Cardiac fibroblast (primary cell): ENCODE data around the gene PLEKHG1.
A peak's percentile ranks its signal among the peaks of the same experiment; 100 is the strongest.

ENCODE experiments used
- DNase-seq, 2 donors: peaks; one replicate each; pipeline versions ENCODE4 v3.0.0 to v3.0.0-alpha.2; 2010; ENCODE audit warnings: low read depth in 2 of 2
- H3K4me3 ChIP-seq, 2 donors: replicated peaks in 1 of 2; 1 replicate in 1 of 2; 2 replicates in 1 of 2; pipeline ENCODE4 v1.5.1; 2011; ENCODE audit warnings: low read depth in 2 of 2, low read length in 2 of 2, mild to moderate bottlenecking in 2 of 2, moderate library complexity in 1 of 2
- TF ChIP-seq, protein P1 (sequence below): IDR thresholded peaks from one replicate; pipeline ENCODE4 v1.5.1; 2011; ENCODE audit warnings: low read depth, mild to moderate bottlenecking, low read length, inconsistent platforms

Gene PLEKHG1

DNA sequence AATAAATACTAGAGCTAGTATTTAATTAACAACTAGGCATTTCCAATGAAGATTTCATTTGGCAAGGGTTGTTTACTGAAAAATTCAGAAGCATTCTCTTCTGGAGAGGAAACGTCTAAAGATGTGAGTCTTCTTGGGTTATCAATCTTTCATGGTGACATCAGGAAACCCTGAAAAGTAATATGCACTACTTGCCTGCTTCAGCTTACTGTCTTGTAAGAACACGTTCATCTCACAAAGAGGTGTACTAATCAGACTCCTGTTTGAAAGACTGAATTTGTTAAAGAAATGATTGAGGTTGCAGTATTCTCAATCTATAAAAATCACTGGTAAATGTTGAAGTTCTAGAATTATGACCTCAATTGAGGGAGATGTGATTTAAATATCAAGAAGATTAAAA is 16.9 kb downstream of the PLEKHG1 start:
- DNase-seq = no peak
- TF ChIP-seq, protein P1, sequence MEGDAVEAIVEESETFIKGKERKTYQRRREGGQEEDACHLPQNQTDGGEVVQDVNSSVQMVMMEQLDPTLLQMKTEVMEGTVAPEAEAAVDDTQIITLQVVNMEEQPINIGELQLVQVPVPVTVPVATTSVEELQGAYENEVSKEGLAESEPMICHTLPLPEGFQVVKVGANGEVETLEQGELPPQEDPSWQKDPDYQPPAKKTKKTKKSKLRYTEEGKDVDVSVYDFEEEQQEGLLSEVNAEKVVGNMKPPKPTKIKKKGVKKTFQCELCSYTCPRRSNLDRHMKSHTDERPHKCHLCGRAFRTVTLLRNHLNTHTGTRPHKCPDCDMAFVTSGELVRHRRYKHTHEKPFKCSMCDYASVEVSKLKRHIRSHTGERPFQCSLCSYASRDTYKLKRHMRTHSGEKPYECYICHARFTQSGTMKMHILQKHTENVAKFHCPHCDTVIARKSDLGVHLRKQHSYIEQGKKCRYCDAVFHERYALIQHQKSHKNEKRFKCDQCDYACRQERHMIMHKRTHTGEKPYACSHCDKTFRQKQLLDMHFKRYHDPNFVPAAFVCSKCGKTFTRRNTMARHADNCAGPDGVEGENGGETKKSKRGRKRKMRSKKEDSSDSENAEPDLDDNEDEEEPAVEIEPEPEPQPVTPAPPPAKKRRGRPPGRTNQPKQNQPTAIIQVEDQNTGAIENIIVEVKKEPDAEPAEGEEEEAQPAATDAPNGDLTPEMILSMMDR = no peak
- no peak overlapping the region for H3K4me3 ChIP-seq

- no peak overlapping the region for H3K4me3 ChIP-seq
- no peak for DNase-seq
- TF ChIP-seq, protein P1 = no peak
Observed at GRCh38 chr6:150617062-150617461, 17.4 kb downstream of the PLEKHG1 start.

GRCh38 chr6:150617496-150618460 is 18.1 kb downstream of the PLEKHG1 start:
- peak in 1 of 2 donors; percentile 18 for DNase-seq
- TF ChIP-seq, protein P1 = no peak
- no peak overlapping the region for H3K4me3 ChIP-seq

GRCh38 chr6:150619275-150619674 is 19.6 kb downstream of the PLEKHG1 start:
- TF ChIP-seq, protein P1 = no peak
- H3K4me3 ChIP-seq = no peak overlapping the region
- DNase-seq = no peak

DNA sequence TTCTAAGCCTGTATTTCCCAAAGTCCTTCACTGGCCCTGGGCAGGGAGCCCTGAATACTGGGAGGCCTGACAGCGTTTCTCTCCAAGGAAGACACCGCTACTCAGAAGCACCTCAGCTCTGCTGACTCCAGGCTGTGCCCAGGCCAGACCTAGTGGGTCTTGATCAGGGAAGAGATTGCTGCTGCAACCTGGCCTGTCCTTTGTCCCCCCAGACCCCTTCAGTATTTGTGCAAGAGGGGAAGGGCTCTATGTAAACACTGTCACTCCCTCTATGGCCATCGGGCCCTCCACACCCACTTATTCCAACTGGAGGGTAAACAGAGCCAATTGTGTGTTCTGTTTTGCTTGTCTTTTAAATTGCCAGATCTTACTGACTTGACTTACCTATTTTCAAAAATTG is 20.6 kb downstream of the PLEKHG1 start:
- TF ChIP-seq, protein P1 = no peak
- H3K4me3 ChIP-seq = no peak overlapping the region
- DNase-seq = no peak

GRCh38 chr6:150620763-150621162 is 21.1 kb downstream of the PLEKHG1 start:
- TF ChIP-seq, protein P1 = no peak
- H3K4me3 ChIP-seq = no peak overlapping the region
- no peak for DNase-seq

DNA sequence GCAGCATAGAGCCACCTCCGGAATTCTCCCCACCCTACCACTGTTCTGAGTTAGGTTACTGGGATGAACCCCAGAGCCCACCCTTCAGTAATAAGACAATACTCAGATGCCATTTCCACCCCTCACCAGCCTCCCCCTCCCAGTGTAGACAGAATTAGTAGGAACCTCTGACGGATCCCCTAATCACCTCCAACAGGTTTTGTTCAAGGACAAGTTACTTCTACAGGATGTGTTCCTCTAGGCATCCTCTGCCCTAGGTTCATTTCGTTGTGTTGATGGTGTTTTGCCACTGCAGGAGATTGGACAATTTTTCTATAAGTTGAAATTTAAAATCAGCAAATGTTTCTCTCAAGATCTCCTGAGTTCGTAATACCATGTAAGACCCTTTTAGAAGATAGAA is 22.8 kb downstream of the PLEKHG1 start:
- DNase-seq = no peak
- TF ChIP-seq, protein P1 = no peak
- no peak overlapping the region for H3K4me3 ChIP-seq
